HUES64 (cell line): ENCODE results near the gene ZNF222.

Experiments used
- H3K27ac ChIP-seq: 2 replicates; pipeline ENCODE4 v1.7.0; 2013; ENCODE audit warnings: low read depth, low read length, inconsistent platforms
- H3K27me3 ChIP-seq: 2 replicates; pipeline ENCODE4 v1.6.1; 2013; ENCODE audit warnings: mild to moderate bottlenecking, low read length; ENCODE audit not compliant: insufficient read depth
- H3K36me3 ChIP-seq: 2 replicates; pipeline ENCODE4 v1.6.1; 2013; ENCODE audit warnings: mild to moderate bottlenecking, low read length; ENCODE audit not compliant: insufficient read depth
- H3K4me1 ChIP-seq: 2 replicates; pipeline ENCODE4 v1.6.1; 2013; ENCODE audit warnings: mild to moderate bottlenecking, low read length, moderate library complexity; ENCODE audit not compliant: insufficient read depth
- H3K4me3 ChIP-seq: 2 replicates; pipeline ENCODE4 v1.5.1; 2013; ENCODE audit warnings: mild to moderate bottlenecking, low read length, moderate library complexity
- H3K9ac ChIP-seq: 2 replicates; pipeline ENCODE4 v1.6.1; 2013; ENCODE audit warnings: mild to moderate bottlenecking, low read depth, low read length
- H3K9me3 ChIP-seq: 2 replicates; pipeline ENCODE4 v1.6.1; 2013; ENCODE audit warnings: low read depth, low read length; ENCODE audit not compliant: insufficient read depth
- WGBS: fragments of 150-250, 120-280 bp; methylation state at CpG from one replicate; pipeline ENCODE4 v1.1.7; 2013; ENCODE audit warnings: missing lambda C conversion rate; 5-methylcytosine and 5-hydroxymethylcytosine counted together

ZNF222 gene

GRCh38 chr19:44059229-44059628 is 34.0 kb downstream of the ZNF222 start:
- Histone ChIP-seq H3K9ac (no peak overlapping the region), H3K4me1 (no peaks in the 10 kb centered on the region), H3K36me3 (peaks cover 76% of the 10 kb centered on the region), H3K27ac (no peak overlapping the region), H3K27me3 (no peaks in the 10 kb centered on the region), H3K4me3 (no peak overlapping the region), H3K9me3 (no peaks in the 10 kb centered on the region)
- 93% methylated on average over 2 of the region's 2 CpGs for WGBS

GRCh38 chr19:44061038-44061437 is 35.9 kb downstream of the ZNF222 start:
- 100% methylated on average over 1 of the region's 1 CpG for WGBS
- H3K9me3 ChIP-seq: peaks cover 14% of the 10 kb centered on the region
- no peak overlapping the region for H3K27ac ChIP-seq
- H3K4me3 ChIP-seq: no peak overlapping the region
- H3K4me1 ChIP-seq: no peaks in the 10 kb centered on the region
- H3K27me3 ChIP-seq: no peaks in the 10 kb centered on the region
- H3K9ac ChIP-seq: no peak overlapping the region
- H3K36me3 ChIP-seq: peaks cover 87% of the 10 kb centered on the region

- Histone ChIP-seq H3K9me3 (peaks cover 32% of the 10 kb centered on the region), H3K36me3 (peaks cover 67% of the 10 kb centered on the region), H3K9ac (no peak overlapping the region), H3K4me1 (no peaks in the 10 kb centered on the region), H3K27ac (no peak overlapping the region), H3K27me3 (no peaks in the 10 kb centered on the region), H3K4me3 (no peak overlapping the region)
- 87% methylated on average over 2 of the region's 3 CpGs for WGBS
Observed at GRCh38 chr19:44066305-44066704, 41.1 kb downstream of the ZNF222 start.

GRCh38 chr19:44069415-44069814 is 44.2 kb downstream of the ZNF222 start:
- H3K4me3 ChIP-seq: no peak overlapping the region
- H3K27me3 ChIP-seq: peaks cover 14% of the 10 kb centered on the region
- peaks cover 36% of the 10 kb centered on the region for H3K36me3 ChIP-seq
- no peak overlapping the region for H3K27ac ChIP-seq
- 100% methylated on average over 1 of the region's 1 CpG for WGBS
- peaks cover 32% of the 10 kb centered on the region for H3K9me3 ChIP-seq
- no peaks in the 10 kb centered on the region for H3K4me1 ChIP-seq
- no peak overlapping the region for H3K9ac ChIP-seq

GRCh38 chr19:44071824-44072542 is 46.8 kb downstream of the ZNF222 start, which contains the start of gene ZNF284:
Gene ZNF284, plus strand, starts transcription at chr19:44072159. Its CDS starts 4,231 bp downstream, at chr19:44076390.
- no peaks in the 10 kb centered on the region for H3K4me1 ChIP-seq
- peak within 1 kb of the TSS; percentile 83 for H3K4me3 ChIP-seq
- 0 out of 2 replicates have a peak within 1 kb of the TSS, but pooled peaks have one; percentile 32 for H3K27ac ChIP-seq
- H3K27me3 ChIP-seq: peaks cover 14% of the 10 kb centered on the region
- H3K36me3 ChIP-seq: peaks cover 13% of the 10 kb centered on the region
- H3K9ac ChIP-seq: peak within 1 kb of the TSS; percentile 56
- peaks cover 8% of the 10 kb centered on the region; the same call in 1 of the 2 replicates for H3K9me3 ChIP-seq
- WGBS: 4% methylated on average over 34 of the region's 40 CpGs

GRCh38 chr19:44072543-44073401 is 47.6 kb downstream of the ZNF222 start:
- peaks cover 5% of the 10 kb centered on the region; the same call in 1 of the 2 replicates for H3K36me3 ChIP-seq
- whole genome bisulfite sequencing: 45% methylated on average over 18 of the region's 18 CpGs
- 0 out of 2 replicates have a peak, but pooled peaks cover 4% of the 10 kb centered on the region for H3K9me3 ChIP-seq
- no peak overlapping the region for H3K27ac ChIP-seq
- H3K4me3 ChIP-seq: peak overlapping the region; percentile 83
- peak overlapping the region; percentile 42 for H3K9ac ChIP-seq
- H3K27me3 ChIP-seq: peaks cover 14% of the 10 kb centered on the region
- no peaks in the 10 kb centered on the region for H3K4me1 ChIP-seq

- H3K9me3 ChIP-seq: no peaks in the 10 kb centered on the region
- H3K36me3 ChIP-seq: peaks cover 11% of the 10 kb centered on the region; the same call in 1 of the 2 replicates
- 82% methylated on average over 1 of the region's 2 CpGs for WGBS
- H3K9ac ChIP-seq: no peak overlapping the region
- H3K27ac ChIP-seq: no peak overlapping the region
- H3K27me3 ChIP-seq: peaks cover 14% of the 10 kb centered on the region
- no peaks in the 10 kb centered on the region for H3K4me1 ChIP-seq
- no peak overlapping the region for H3K4me3 ChIP-seq
Observed at GRCh38 chr19:44076325-44076724, 51.1 kb downstream of the ZNF222 start.
